ACC112 (cell line): Measurements from ENCODE around the gene LSAMP.
"Not testable (repeated sequence)": the region's sequence is repeated elsewhere in the genome, so short reads cannot be mapped to it uniquely, and the experiment has no call there.

Experiments
- H2AFZ ChIP-seq: fragments of 200-600 bp; sonication (generic); one replicate; pipeline ENCODE4 v1.6.0; 2017; ENCODE audit warnings: antibody characterized with exemption, low read length; ENCODE audit not compliant: unreplicated experiment
- H3K27ac ChIP-seq: fragments of 200-600 bp; sonication (generic); 2 replicates; pipeline ENCODE4 v1.5.1; 2014; ENCODE audit warnings: low read depth, mild to moderate bottlenecking, antibody characterized with exemption, low read length, moderate library complexity
- H3K27me3 ChIP-seq: fragments of 200-600 bp; sonication (generic); 2 replicates; pipeline ENCODE4 v1.6.1; 2014; ENCODE audit warnings: mild to moderate bottlenecking, antibody characterized with exemption, low read length, moderate library complexity, mixed read lengths; ENCODE audit not compliant: insufficient read depth
- H3K36me3 ChIP-seq: fragments of 200-600 bp; sonication (generic); 2 replicates; pipeline ENCODE4 v1.6.1; 2016; ENCODE audit warnings: mild to moderate bottlenecking, antibody characterized with exemption, low read length, moderate library complexity, mixed read lengths; ENCODE audit not compliant: insufficient read depth
- H3K4me1 ChIP-seq: fragments of 200-600 bp; sonication (generic); one replicate; pipeline ENCODE4 v1.6.1; 2016; ENCODE audit warnings: low read length, mixed read lengths; ENCODE audit not compliant: insufficient read depth, unreplicated experiment, control insufficient read depth
- H3K4me3 ChIP-seq: fragments of 200-600 bp; sonication (generic); 2 replicates; pipeline ENCODE4 v1.5.1; 2014; ENCODE audit warnings: mild to moderate bottlenecking, low read depth, low read length
- H3K79me2 ChIP-seq: fragments of 200-600 bp; sonication (generic); one replicate; pipeline ENCODE4 v1.6.0; 2016; ENCODE audit warnings: low read length; ENCODE audit not compliant: control insufficient read depth, unreplicated experiment, insufficient read depth

The LSAMP gene

DNA sequence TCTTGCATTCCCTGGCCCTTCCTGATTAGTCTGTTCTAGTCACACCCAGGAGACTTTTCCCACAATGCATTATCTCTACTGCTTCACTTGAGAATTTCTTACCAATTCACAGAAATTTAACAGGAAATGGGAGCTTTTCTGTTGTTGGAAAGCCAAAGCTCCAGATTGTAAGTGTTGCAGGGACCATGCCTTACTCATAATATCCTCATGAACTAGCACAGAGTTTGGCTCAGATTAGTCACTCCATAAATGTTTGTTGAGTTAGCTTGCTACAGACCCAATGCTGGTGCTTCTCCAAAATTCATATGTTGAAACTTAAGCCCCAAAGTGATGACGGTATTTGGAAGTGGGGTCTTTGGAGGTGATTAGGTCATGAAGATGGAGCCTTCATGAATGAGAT lies 589.4 kb downstream of the LSAMP start:
- Histone ChIP-seq H3K27ac (no peak overlapping the region), H3K36me3 (no peaks in the 10 kb centered on the region), H2AFZ (no peak overlapping the region), H3K27me3 (peaks cover 15% of the 10 kb centered on the region), H3K79me2 (no peaks in the 10 kb centered on the region), H3K4me1 (no peaks in the 10 kb centered on the region), H3K4me3 (no peak overlapping the region)

DNA sequence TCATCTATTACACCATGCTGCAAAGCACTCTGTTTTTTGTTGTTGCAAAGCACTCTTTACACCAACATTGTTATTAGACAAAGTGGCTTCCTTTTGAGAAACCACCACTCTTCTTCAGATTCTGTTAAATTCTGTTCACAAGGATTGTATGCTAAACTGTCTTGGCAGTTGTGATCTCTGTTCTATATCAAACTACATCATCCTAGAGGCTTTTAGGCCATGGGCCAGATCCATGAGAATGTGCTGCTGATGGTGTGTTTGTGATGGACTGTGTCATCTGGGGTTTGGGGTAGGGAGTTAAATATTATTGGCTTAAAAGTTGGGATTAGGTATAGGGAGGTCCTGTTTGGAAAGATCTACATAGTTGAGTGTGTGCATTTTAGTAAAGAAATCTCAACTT lies 592.2 kb downstream of the LSAMP start:
- Histone ChIP-seq H2AFZ (no peak overlapping the region), H3K36me3 (no peaks in the 10 kb centered on the region), H3K27me3 (peaks cover 3% of the 10 kb centered on the region; the same call in 1 of the 2 replicates), H3K79me2 (no peaks in the 10 kb centered on the region), H3K4me1 (no peaks in the 10 kb centered on the region), H3K27ac (no peak overlapping the region), H3K4me3 (no peak overlapping the region)

DNA sequence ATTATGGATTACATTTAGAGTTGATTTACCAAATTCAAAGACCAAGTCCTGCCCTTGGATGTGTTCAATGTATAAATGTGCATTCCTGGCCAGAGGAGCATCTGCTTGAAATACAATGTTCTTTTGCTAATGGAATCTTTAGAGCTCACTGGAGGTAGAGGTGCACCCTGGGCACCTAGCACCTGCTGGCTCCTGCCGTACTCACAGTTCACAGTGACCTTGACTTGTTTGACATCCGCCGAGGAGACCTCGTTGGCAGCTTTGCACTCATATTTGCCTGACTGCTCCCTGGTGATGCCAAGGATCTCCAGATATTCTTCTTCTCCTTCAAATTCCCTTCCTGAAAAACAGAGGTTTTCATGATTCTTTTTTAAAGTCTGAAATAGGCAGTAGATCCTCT lies 593.0 kb downstream of the LSAMP start:
- no peak overlapping the region for H3K4me3 ChIP-seq
- H3K79me2 ChIP-seq: no peaks in the 10 kb centered on the region
- H3K27me3 ChIP-seq: peaks cover 3% of the 10 kb centered on the region; the same call in 1 of the 2 replicates
- no peaks in the 10 kb centered on the region for H3K36me3 ChIP-seq
- H3K4me1 ChIP-seq: no peaks in the 10 kb centered on the region
- H2AFZ ChIP-seq: no peak overlapping the region
- H3K27ac ChIP-seq: no peak overlapping the region

DNA sequence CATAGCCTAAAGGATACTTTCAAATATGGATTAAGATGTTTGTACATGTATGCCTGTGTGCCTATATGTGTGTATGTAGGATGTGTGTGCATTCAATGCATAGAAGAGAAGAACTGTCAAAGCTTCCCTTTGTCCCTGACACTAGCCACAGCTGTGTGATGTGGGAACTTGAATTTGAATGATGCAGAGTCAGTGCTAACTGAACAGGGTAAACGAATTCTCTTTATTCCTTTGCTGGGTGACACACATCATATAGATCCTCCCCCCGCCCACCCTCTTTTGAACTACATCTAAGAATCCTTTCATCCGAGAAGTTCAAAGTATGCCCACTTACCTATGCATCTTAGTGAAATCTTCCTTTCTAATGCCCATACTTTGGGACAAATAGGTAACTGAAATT lies 593.7 kb downstream of the LSAMP start:
- Histone ChIP-seq H3K27me3 (peaks cover 3% of the 10 kb centered on the region; the same call in 1 of the 2 replicates), H3K79me2 (no peaks in the 10 kb centered on the region), H3K36me3 (no peaks in the 10 kb centered on the region), H3K4me3 (no peak overlapping the region), H3K27ac (no peak overlapping the region), H2AFZ (no peak overlapping the region), H3K4me1 (no peaks in the 10 kb centered on the region)

DNA sequence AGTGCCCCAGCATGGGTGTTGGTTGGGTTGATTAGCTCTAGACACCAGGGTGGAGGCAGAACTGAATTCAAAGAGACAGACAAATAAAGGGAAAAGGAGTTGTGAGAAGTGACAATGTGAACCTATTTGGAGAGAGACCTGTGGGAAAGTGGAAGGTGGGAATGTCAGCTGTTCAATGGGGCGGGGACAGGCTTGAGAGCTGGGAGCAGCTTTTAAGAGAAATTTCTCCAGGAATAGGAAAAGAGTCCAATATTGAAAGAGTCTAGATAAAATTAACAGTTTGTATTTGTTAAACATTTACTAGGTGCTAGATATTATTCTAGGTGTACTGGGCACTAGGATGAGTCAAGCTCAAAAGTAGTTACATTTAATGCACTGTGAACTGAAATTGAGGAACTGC lies 596.6 kb downstream of the LSAMP start:
- no peaks in the 10 kb centered on the region for H3K4me1 ChIP-seq
- no peak overlapping the region for H3K27ac ChIP-seq
- H3K27me3 ChIP-seq: peaks cover 3% of the 10 kb centered on the region; the same call in 1 of the 2 replicates
- H3K4me3 ChIP-seq: no peak overlapping the region
- H3K36me3 ChIP-seq: no peaks in the 10 kb centered on the region
- H3K79me2 ChIP-seq: no peaks in the 10 kb centered on the region
- no peak overlapping the region for H2AFZ ChIP-seq

DNA sequence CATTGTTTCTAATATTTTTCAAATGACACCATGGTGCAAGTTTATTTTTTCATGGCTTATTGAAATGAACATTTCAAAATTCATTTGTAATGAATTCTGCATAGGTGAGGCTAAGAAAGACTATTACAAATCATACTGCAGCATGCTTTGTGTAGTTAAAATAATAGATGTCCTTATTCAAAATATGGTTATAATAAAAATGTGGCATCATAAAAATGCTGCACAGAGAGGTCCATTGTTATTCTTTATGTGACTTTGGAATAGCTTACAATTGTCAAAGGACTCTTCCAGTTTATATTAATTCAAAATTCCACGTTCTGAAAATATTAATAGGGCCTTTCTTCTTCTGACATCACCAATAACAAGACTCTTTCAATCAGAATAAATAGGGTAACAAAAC lies 599.3 kb downstream of the LSAMP start:
- Histone ChIP-seq H3K79me2 (no peaks in the 10 kb centered on the region), H3K27ac (no peak overlapping the region), H3K4me3 (no peak overlapping the region), H3K27me3 (peaks cover 3% of the 10 kb centered on the region; the same call in 1 of the 2 replicates), H3K36me3 (no peaks in the 10 kb centered on the region), H2AFZ (no peak overlapping the region), H3K4me1 (no peaks in the 10 kb centered on the region)

DNA sequence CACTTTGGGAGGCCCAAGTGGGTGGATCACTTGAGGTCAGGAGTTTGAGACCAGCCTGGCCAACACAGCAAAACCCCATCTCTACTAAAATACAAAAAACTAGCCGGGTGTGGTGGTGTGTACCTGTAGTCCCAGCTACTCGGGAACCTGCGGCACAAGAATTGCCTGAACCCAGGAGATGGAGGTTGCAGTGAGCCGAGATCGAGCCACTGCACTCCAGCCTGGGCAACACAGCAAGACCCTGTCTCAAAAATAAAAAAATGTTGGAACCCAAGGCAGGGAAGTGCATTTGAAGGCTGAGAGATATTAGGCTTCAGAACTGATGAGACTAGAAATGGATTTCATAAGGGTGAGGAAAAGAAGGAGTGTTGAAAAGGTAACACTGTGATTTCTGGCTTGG lies 600.6 kb downstream of the LSAMP start:
- not testable (repeated sequence) for H3K27ac ChIP-seq

DNA sequence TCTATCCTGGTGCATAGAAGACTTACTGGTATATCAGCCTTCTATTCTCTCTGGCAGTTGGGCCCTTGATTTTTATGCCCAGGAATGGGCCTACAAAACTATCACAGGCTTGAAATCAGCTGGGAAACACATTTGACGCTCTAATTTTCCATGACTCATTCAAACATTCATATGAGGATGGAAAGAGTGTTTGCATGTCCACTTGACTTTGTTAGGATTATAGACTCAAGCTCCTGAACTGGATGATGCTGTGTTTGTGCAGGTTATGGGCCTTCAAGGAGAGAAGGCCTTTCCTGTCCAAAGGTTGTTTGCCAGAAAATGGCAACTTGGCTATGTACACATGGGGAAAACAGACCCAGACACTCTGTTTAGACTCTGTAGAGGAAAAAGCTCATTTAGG lies 602.1 kb downstream of the LSAMP start:
- no peaks in the 10 kb centered on the region for H3K4me1 ChIP-seq
- H2AFZ ChIP-seq: no peak overlapping the region

More for the DNA sequence above, 600.6 kb downstream of the LSAMP start:
- H2AFZ ChIP-seq, H3K4me1 ChIP-seq, H3K36me3 ChIP-seq, H3K79me2 ChIP-seq, H3K27me3 ChIP-seq, H3K4me3 ChIP-seq: not testable (repeated sequence)

DNA sequence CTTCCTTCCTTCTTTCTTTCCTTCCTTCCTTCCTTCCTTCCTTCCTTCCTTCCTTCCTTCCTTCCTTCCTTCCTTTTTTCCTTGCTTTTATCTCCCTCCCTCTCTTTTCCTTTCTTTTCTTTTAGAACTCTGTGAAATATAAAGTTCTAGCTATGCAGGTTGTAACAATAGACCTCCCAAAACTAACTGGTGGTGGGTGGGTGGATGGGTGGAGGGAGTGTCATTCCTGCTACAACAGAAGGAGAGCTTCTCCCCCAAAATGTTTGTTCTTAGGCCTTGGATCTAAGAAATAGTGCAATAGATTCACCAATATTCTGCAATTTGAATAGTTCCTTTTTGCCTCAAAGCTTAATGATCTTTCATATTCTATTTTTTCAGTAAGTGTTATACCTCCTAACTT lies 606.0 kb downstream of the LSAMP start:
- no peak overlapping the region for H2AFZ ChIP-seq
- H3K79me2 ChIP-seq: no peaks in the 10 kb centered on the region
- H3K27ac ChIP-seq: no peak overlapping the region
- no peak overlapping the region for H3K4me3 ChIP-seq
- H3K27me3 ChIP-seq: no peaks in the 10 kb centered on the region
- H3K4me1 ChIP-seq: peaks cover 2% of the 10 kb centered on the region
- H3K36me3 ChIP-seq: no peaks in the 10 kb centered on the region

More for the DNA sequence above, 602.1 kb downstream of the LSAMP start:
- Histone ChIP-seq H3K36me3 (no peaks in the 10 kb centered on the region), H3K27ac (no peak overlapping the region), H3K27me3 (no peaks in the 10 kb centered on the region), H3K79me2 (no peaks in the 10 kb centered on the region), H3K4me3 (no peak overlapping the region)

DNA sequence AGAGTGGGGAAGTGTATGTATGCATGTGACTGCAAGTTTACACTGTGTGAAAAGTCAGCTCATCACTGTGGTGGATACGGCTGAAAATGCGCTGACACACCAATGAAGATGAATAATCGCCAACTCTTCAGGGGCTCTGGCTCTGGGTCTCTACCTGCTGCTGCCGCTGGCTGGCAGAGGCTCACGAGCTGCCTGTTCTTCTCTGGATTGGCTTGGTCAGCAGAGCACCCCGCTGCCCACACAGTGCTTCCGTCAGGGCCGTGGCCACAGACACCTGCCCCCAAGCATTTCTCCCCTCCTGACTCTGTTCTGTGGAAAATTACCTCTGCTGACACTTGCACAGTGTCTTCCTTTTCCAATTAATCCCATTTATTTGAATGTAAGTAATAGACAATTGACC lies 606.5 kb downstream of the LSAMP start:
- Histone ChIP-seq H2AFZ (no peak overlapping the region), H3K27ac (no peak overlapping the region), H3K79me2 (no peaks in the 10 kb centered on the region), H3K36me3 (no peaks in the 10 kb centered on the region), H3K4me1 (peaks cover 6% of the 10 kb centered on the region), H3K27me3 (no peaks in the 10 kb centered on the region), H3K4me3 (no peak overlapping the region)

DNA sequence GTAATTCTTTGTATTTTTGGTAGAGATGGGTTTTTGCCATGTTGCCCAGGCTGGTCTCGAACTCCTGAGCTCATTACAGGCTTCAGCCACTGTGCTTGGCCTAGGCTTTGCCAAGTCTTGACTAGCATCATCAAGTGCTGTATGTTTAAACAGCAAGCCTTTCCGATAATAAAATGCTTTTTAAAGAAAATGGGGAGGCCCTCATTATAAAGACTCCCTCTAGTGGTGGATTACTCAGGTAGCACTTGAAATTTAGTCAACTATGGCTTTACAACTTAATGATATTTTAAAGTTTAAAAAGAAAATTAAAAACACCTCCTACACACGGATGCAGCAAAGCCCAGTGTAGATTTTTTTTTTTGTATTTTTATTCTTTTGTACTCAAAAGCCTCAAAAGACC lies 608.3 kb downstream of the LSAMP start:
- Histone ChIP-seq H2AFZ (no peak overlapping the region), H3K27ac (no peak overlapping the region), H3K79me2 (no peaks in the 10 kb centered on the region)

More for the DNA sequence above, 608.3 kb downstream of the LSAMP start:
- H3K4me3 ChIP-seq: no peak overlapping the region
- H3K27me3 ChIP-seq: no peaks in the 10 kb centered on the region
- peaks cover 17% of the 10 kb centered on the region for H3K4me1 ChIP-seq
- no peaks in the 10 kb centered on the region for H3K36me3 ChIP-seq
